K562 (cell line): ENCODE results near the gene CR2. TPM values are rescaled to one million over a fixed set of nuclear protein-coding genes. Genes with fewer than 3 reads are reported as not detected.

ENCODE experiments used
- ADNP ChIP-seq: fragments of 200-800 bp; sonication (Bioruptor generic); IDR thresholded peaks from 2 replicates; pipeline ENCODE4 v1.6.1; 2016; ENCODE audit warnings: missing genetic modification characterization, missing compliant biosample characterization
- ARID1B ChIP-seq: fragments of 450-650 bp; IDR thresholded peaks from 2 replicates; pipeline ENCODE4 v1.6.1; 2016; ENCODE audit warnings: antibody characterized with exemption, mild to moderate bottlenecking, inconsistent platforms
- BHLHE40 ChIP-seq: IDR thresholded peaks from 2 replicates; pipeline ENCODE4 v1.6.1; 2011; ENCODE audit warnings: low read length, improper control_type of control experiment
- CCNT2 ChIP-seq: IDR thresholded peaks from 2 replicates; pipeline ENCODE4 v1.6.1; 2011; ENCODE audit warnings: borderline replicate concordance, low read depth, mild to moderate bottlenecking, moderate library complexity, mixed read lengths, low read length; ENCODE audit not compliant: insufficient read length; ENCODE audit errors: extremely low read depth
- DIDO1 ChIP-seq: fragments of 450-650 bp; IDR thresholded peaks from 2 replicates; pipeline ENCODE4 v1.6.1; 2016; ENCODE audit warnings: low read depth, missing biosample characterization, missing genetic modification characterization
- GTF2F1 ChIP-seq: IDR thresholded peaks from 2 replicates; pipeline ENCODE4 v1.6.1; 2011; ENCODE audit warnings: low read depth, low read length, improper control_type of control experiment
- HCFC1 ChIP-seq: IDR thresholded peaks from 2 replicates; pipeline ENCODE4 v1.6.1; 2012; ENCODE audit warnings: low read depth, low read length, improper control_type of control experiment
- HDAC1 ChIP-seq, 2 experiments: fragments of 450-650 bp; IDR thresholded peaks; 2 replicates each; pipeline ENCODE4 v1.6.1; 2016 to 2017; ENCODE audit warnings: inconsistent platforms in 1 of 2, mild to moderate bottlenecking in 1 of 2, moderate library complexity in 1 of 2
- HEY1 ChIP-seq: fragments of 250-450 bp; sonication (Bioruptor Pico); IDR thresholded peaks from 2 replicates; pipeline ENCODE4 v1.5.0; 2020; ENCODE audit warnings: mild to moderate bottlenecking, moderate library complexity, borderline replicate concordance
- HNRNPK ChIP-seq: fragments of 200-400 bp; formaldehyde crosslinking; IDR thresholded peaks from one replicate; pipeline ENCODE4 v1.6.1; 2018; ENCODE audit warnings: mild to moderate bottlenecking, low read depth, low read length; ENCODE audit not compliant: poor library complexity, severe bottlenecking
- LARP7 ChIP-seq: fragments of 450-650 bp; IDR thresholded peaks from 2 replicates; pipeline ENCODE4 v1.6.1; 2016
- MBD2 ChIP-seq: sonication (generic); IDR thresholded peaks from 2 replicates; pipeline ENCODE4 v1.6.1; 2016; ENCODE audit warnings: low read depth, borderline replicate concordance
- MEIS2 ChIP-seq: fragments of 450-650 bp; IDR thresholded peaks from 2 replicates; pipeline ENCODE4 v1.6.1; 2014; ENCODE audit warnings: mild to moderate bottlenecking; ENCODE audit not compliant: partially characterized antibody
- MTF1 ChIP-seq: fragments of 250-450 bp; sonication (Bioruptor Pico); IDR thresholded peaks from 2 replicates; pipeline ENCODE4 v1.9.0; 2021; ENCODE audit warnings: moderate library complexity, mild to moderate bottlenecking, inconsistent platforms, borderline replicate concordance
- NR2C1 ChIP-seq, 2 experiments: fragments of 450-650 bp; IDR thresholded peaks; 2 replicates each; pipeline ENCODE4 v1.6.1; 2017; ENCODE audit warnings: mild to moderate bottlenecking in 2 of 2, antibody characterized with exemption in 1 of 2, inconsistent platforms in 1 of 2, missing compliant biosample characterization in 1 of 2, missing genetic modification characterization in 1 of 2
- POLR2AphosphoS5 ChIP-seq: IDR thresholded peaks from 2 replicates; pipeline ENCODE4 v1.6.1; 2011; ENCODE audit warnings: mild to moderate bottlenecking, low read depth, low read length, moderate library complexity; ENCODE audit not compliant: control insufficient read depth, insufficient read depth
- PRMT5 ChIP-seq: sonication (generic); formaldehyde crosslinking; IDR thresholded peaks from 2 replicates; pipeline ENCODE4 v1.5.0; 2020; ENCODE audit warnings: missing genetic modification reagents
- RFX5 ChIP-seq: IDR thresholded peaks from 2 replicates; pipeline ENCODE4 v1.6.1; 2011; ENCODE audit warnings: low read depth, mild to moderate bottlenecking, improper control_type of control experiment, low read length
- SIN3A ChIP-seq, 2 experiments: fragments of 150-350 bp in 1 of 2; IDR thresholded peaks; 2 replicates each; pipeline ENCODE4 v1.6.1; 2011 to 2016; ENCODE audit warnings: borderline replicate concordance in 2 of 2, low read depth in 2 of 2, low read length in 2 of 2, mild to moderate bottlenecking in 2 of 2, moderate library complexity in 2 of 2; ENCODE audit not compliant: control insufficient read depth in 1 of 2
- TAF9B ChIP-seq: fragments of 450-650 bp; IDR thresholded peaks from 2 replicates; pipeline ENCODE4 v1.6.1; 2018; ENCODE audit warnings: mild to moderate bottlenecking; ENCODE audit not compliant: partially characterized antibody
- ZKSCAN1 ChIP-seq: fragments of 150-350 bp; IDR thresholded peaks from 2 replicates; pipeline ENCODE4 v1.6.1; 2016; ENCODE audit warnings: low read depth, low read length
- ZNF24 ChIP-seq: fragments of 450-650 bp; IDR thresholded peaks from 2 replicates; pipeline ENCODE4 v1.6.1; 2016
- ZNF507 ChIP-seq: conservative IDR thresholded peaks from 2 replicates; pipeline ENCODE4 v1.6.1; 2017; ENCODE audit warnings: missing genetic modification characterization, missing compliant biosample characterization
- ZNF668 ChIP-seq: fragments of 250-450 bp; sonication (Bioruptor Pico); IDR thresholded peaks from 2 replicates; pipeline ENCODE4 v1.8.0; 2022; ENCODE audit warnings: mild to moderate bottlenecking, inconsistent platforms
- ZNF717 ChIP-seq: fragments of 250-450 bp; sonication (Bioruptor Pico); IDR thresholded peaks from 2 replicates; pipeline ENCODE4 v1.5.0; 2021
- ZNF764 ChIP-seq: fragments of 250-450 bp; sonication (Bioruptor Pico); IDR thresholded peaks from 2 replicates; pipeline ENCODE4 v1.4.0; 2020; ENCODE audit warnings: low read depth, mild to moderate bottlenecking, moderate library complexity
- polyA plus RNA-seq, 8 experiments: library from polyadenylated mRNA; depleted of rRNA in 4 of 8; stranded (reverse) in 5 of 8; unstranded in 3 of 8; fragments of >200 nt; fragmentation: Nextera tagmentation in 2 of 8; fragmentation: Illumina TruSeq in 1 of 8; extraction: Ambion mirVana in 2 of 8; extraction: Trizol in 1 of 8; gene quantifications; 2 replicates each; pipeline versions ENCODE4 v1.2.1 to v1.2.3, GENCODE V29; 2011 to 2014; ENCODE audit warnings: inconsistent platforms in 1 of 8, missing spikeins in 1 of 8
- total RNA-seq, 7 experiments: library from RNA; depleted of rRNA in 6 of 7; stranded (reverse); fragments of >200 nt in 6 of 7; fragmentation: Illumina TruSeq in 2 of 7; extraction: Trizol in 2 of 7; gene quantifications; 2 replicates each; pipeline versions ENCODE4 v1.2.1 to v1.2.3, GENCODE V29; 2011 to 2021; ENCODE audit warnings: low replicate concordance in 1 of 7
- TF ChIP-seq, protein P1 (sequence below): sonication (generic); formaldehyde crosslinking; IDR thresholded peaks from 2 replicates; pipeline ENCODE4 v1.8.1; 2023; ENCODE audit warnings: mild to moderate bottlenecking, missing genetic modification reagents, moderate library complexity

Gene CR2
- total and polyA plus RNA-seq, 9 of the 15 experiments (the other 6 are each of a cell fraction or from before 2014, with no cell fraction given) = 0.07 to 0.67 (median 0.37) TPM

DNA sequence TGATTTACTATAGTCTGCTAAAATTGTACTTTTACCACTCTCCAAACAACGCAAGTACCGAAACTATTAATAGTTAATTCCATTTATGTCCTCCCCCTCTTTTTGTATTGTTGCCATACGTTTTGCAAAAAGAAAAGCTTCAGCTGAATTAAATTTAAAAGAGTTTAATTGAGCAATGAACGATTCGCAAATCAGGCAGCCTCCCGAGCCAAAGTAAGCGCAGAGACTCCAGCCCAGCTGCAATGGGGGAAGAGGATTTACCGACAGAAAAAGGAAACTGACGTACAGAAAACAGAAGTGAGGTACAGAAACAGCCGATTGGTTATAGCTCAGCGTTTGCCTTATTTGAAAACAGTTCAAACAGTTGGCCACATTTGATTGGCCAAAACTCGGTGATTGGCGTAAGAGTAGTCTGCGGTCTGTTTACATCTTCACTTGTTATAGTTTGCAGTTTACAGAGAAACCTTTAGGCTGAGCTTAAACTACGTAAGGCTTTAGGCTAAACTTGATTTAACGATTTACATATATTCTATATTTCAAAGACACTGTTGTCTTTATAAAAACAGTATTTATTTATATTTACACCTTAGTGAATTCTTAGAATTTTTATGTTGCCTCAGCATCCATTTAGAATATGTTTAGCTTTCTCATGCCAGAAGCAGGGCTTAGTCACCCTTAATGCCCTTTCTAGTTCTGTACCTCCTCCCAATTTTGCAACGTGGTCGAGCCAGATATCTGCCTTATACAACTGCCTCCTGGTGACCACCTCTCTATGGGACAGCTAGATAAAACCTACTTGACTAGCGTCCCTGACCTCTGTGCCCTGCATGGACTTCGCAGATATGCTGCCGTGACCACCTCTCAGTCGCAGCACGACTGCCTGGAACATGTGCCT, 65.6 kb downstream of the CR2 start (continued):
- TF ChIP-seq, protein P1, sequence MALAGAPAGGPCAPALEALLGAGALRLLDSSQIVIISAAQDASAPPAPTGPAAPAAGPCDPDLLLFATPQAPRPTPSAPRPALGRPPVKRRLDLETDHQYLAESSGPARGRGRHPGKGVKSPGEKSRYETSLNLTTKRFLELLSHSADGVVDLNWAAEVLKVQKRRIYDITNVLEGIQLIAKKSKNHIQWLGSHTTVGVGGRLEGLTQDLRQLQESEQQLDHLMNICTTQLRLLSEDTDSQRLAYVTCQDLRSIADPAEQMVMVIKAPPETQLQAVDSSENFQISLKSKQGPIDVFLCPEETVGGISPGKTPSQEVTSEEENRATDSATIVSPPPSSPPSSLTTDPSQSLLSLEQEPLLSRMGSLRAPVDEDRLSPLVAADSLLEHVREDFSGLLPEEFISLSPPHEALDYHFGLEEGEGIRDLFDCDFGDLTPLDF = no peak
- TF ChIP-seq ARID1B (peak; percentile 99), ZNF668 (CRISPR knock-in tag) (no peak), SIN3A (IDR thresholded peaks at IDR 0.05; ENCODE audit: borderline replicate concordance in 2 of 2, control insufficient read depth in 1 of 2, low read depth in 2 of 2, low read length in 2 of 2) (no peak), ZNF717 (no peak), ZNF764 (CRISPR knock-in tag) (no peak), PRMT5 (no peak), ZKSCAN1 (peak; percentile 65; the same call in 1 of the 2 replicates), CCNT2 (peak; percentile 71), MEIS2 (peak; percentile 40), TAF9B (peak; percentile 38), LARP7 (no peak), DIDO1 (tag) (no peak), HEY1 (CRISPR knock-in tag) (no peak), GTF2F1 (no peak), ZNF24 (0 out of 2 replicates have a peak, but pooled peaks have one; percentile 12), MTF1 (no peak), HNRNPK (no peak), POLR2AphosphoS5 (peak; percentile 92), MBD2 (peak; percentile 70), ADNP (tag) (peak; percentile 19; the same call in 1 of the 2 replicates), HCFC1 (no peak), BHLHE40 (peak; percentile 88), ZNF507 (tag) (no peak), NR2C1 (IDR thresholded peaks at IDR 0.05) (peak; percentile 82), NR2C1 (tag; IDR thresholded peaks at IDR 0.05) (peak; percentile 89), RFX5 (peak; percentile 64; the same call in 1 of the 2 replicates), HDAC1 (IDR thresholded peaks at IDR 0.05) (peak in 1 of 2 experiments; percentile 86; a peak in 2 of 4 replicates)
